ENCODE measurements around the gene SCG5.

SCG5 gene

GRCh38 chr15:32730677-32731654 lies 89.5 kb downstream of the SCG5 start:
- no peak overlapping the region for H3K4me2 ChIP-seq (ENCODE audit: low read depth, low read length, poor library complexity, severe bottlenecking)

GRCh38 chr15:32732574-32733157 lies 91.2 kb downstream of the SCG5 start:
- no peaks in the 10 kb centered on the region for H3K79me2 ChIP-seq (ENCODE audit: insufficient read depth, low read length)
- no peaks in the 10 kb centered on the region for H3K27me3 ChIP-seq (ENCODE audit: insufficient read depth, low read length, poor library complexity, severe bottlenecking)
- H4K20me1 ChIP-seq (ENCODE audit: insufficient read depth, low read length, poor library complexity, severe bottlenecking), result no peaks in the 10 kb centered on the region
- H3K36me3 ChIP-seq (ENCODE audit: insufficient read depth, low read length), result no peaks in the 10 kb centered on the region
- no peaks in the 10 kb centered on the region for H3K4me1 ChIP-seq (ENCODE audit: insufficient read depth, low read length, poor library complexity, severe bottlenecking)
- TF ChIP-seq EZH2phosphoT487 (IDR thresholded peaks at IDR 0.05; ENCODE audit: borderline replicate concordance) (no peak), CTCF (conservative IDR thresholded peaks at IDR 0.05; ENCODE audit: low read length) (no peak)
- H3K9ac ChIP-seq (ENCODE audit: low read depth, low read length, poor library complexity, severe bottlenecking), result no peak overlapping the region
- no peaks in the 10 kb centered on the region for H3K9me2 ChIP-seq (replicated peaks; ENCODE audit: low read depth, low read length)
- H3F3A ChIP-seq (ENCODE audit: low read depth), result no peaks in the 10 kb centered on the region
- no peak overlapping the region for H3K4me2 ChIP-seq (ENCODE audit: low read depth, low read length, poor library complexity, severe bottlenecking)
- no peaks in the 10 kb centered on the region for H3K9me3 ChIP-seq (ENCODE audit: insufficient read depth, low read depth, low read length)
- H2AFZ ChIP-seq (ENCODE audit: low read length), result no peak overlapping the region
- H3K4me3 ChIP-seq (ENCODE audit: low read length, poor library complexity, severe bottlenecking), result no peak overlapping the region

More at GRCh38 chr15:32730677-32731654, 89.5 kb downstream of the SCG5 start:
- Histone ChIP-seq H3K9me3 (ENCODE audit: insufficient read depth, low read depth, low read length) (no peaks in the 10 kb centered on the region), H3K27me3 (ENCODE audit: insufficient read depth, low read length, poor library complexity, severe bottlenecking) (no peaks in the 10 kb centered on the region), H4K20me1 (ENCODE audit: insufficient read depth, low read length, poor library complexity, severe bottlenecking) (no peaks in the 10 kb centered on the region), H3K79me2 (ENCODE audit: insufficient read depth, low read length) (no peaks in the 10 kb centered on the region), H2AFZ (ENCODE audit: low read length) (no peak overlapping the region), H3K4me3 (ENCODE audit: low read length, poor library complexity, severe bottlenecking) (no peak overlapping the region), H3F3A (ENCODE audit: low read depth) (no peaks in the 10 kb centered on the region), H3K9me2 (replicated peaks; ENCODE audit: low read depth, low read length) (no peaks in the 10 kb centered on the region), H3K36me3 (ENCODE audit: insufficient read depth, low read length) (no peaks in the 10 kb centered on the region), H3K9ac (ENCODE audit: low read depth, low read length, poor library complexity, severe bottlenecking) (no peak overlapping the region), H3K4me1 (ENCODE audit: insufficient read depth, low read length, poor library complexity, severe bottlenecking) (no peaks in the 10 kb centered on the region)
- no peak for TF ChIP-seq EZH2phosphoT487 (IDR thresholded peaks at IDR 0.05; ENCODE audit: borderline replicate concordance)
- TF ChIP-seq CTCF (conservative IDR thresholded peaks at IDR 0.05; ENCODE audit: low read length), result no peak

- Histone ChIP-seq H3K9me2 (replicated peaks; ENCODE audit: low read depth, low read length) (no peaks in the 10 kb centered on the region), H4K20me1 (ENCODE audit: insufficient read depth, low read length, poor library complexity, severe bottlenecking) (no peaks in the 10 kb centered on the region), H3K9ac (ENCODE audit: low read depth, low read length, poor library complexity, severe bottlenecking) (no peak overlapping the region), H3K27me3 (ENCODE audit: insufficient read depth, low read length, poor library complexity, severe bottlenecking) (no peaks in the 10 kb centered on the region), H3F3A (ENCODE audit: low read depth) (no peaks in the 10 kb centered on the region), H3K79me2 (ENCODE audit: insufficient read depth, low read length) (no peaks in the 10 kb centered on the region), H3K4me2 (ENCODE audit: low read depth, low read length, poor library complexity, severe bottlenecking) (no peak overlapping the region), H3K9me3 (ENCODE audit: insufficient read depth, low read depth, low read length) (no peaks in the 10 kb centered on the region), H3K4me3 (ENCODE audit: low read length, poor library complexity, severe bottlenecking) (no peak overlapping the region), H3K4me1 (ENCODE audit: insufficient read depth, low read length, poor library complexity, severe bottlenecking) (no peaks in the 10 kb centered on the region), H2AFZ (ENCODE audit: low read length) (no peak overlapping the region), H3K36me3 (ENCODE audit: insufficient read depth, low read length) (no peaks in the 10 kb centered on the region)
- TF ChIP-seq CTCF (conservative IDR thresholded peaks at IDR 0.05; ENCODE audit: low read length) (no peak), EZH2phosphoT487 (IDR thresholded peaks at IDR 0.05; ENCODE audit: borderline replicate concordance) (no peak)
These were observed 91.8 kb downstream of the SCG5 start for GRCh38 chr15:32733281-32733680.
